Trophoblast cell (in vitro differentiated cells and primary cell): Measurements from ENCODE around the gene PRSS50.

Experiments used
- DNase-seq, 2 donors: peaks; one replicate each; pipeline ENCODE4 v3.0.0-alpha.2; 2016
- H2AFZ ChIP-seq: 2 replicates; pipeline ENCODE4 v1.6.1; 2013; ENCODE audit warnings: low read length, moderate library complexity, mild to moderate bottlenecking; ENCODE audit not compliant: insufficient read depth, poor library complexity
- H2AK5ac ChIP-seq: 2 replicates; pipeline ENCODE4 v1.6.1; 2013; ENCODE audit warnings: mild to moderate bottlenecking, low read length
- H2BK120ac ChIP-seq: 2 replicates; pipeline ENCODE4 v1.6.1; 2013; ENCODE audit warnings: low read length, mild to moderate bottlenecking, moderate library complexity; ENCODE audit not compliant: insufficient read depth, poor library complexity
- H2BK12ac ChIP-seq: 2 replicates; pipeline ENCODE4 v1.6.1; 2013; ENCODE audit warnings: mild to moderate bottlenecking, low read length, moderate library complexity
- H2BK5ac ChIP-seq: 2 replicates; pipeline ENCODE4 v1.6.1; 2013; ENCODE audit warnings: low read length, low read depth, moderate library complexity, mild to moderate bottlenecking; ENCODE audit not compliant: poor library complexity
- H3K14ac ChIP-seq: 2 replicates; pipeline ENCODE4 v1.6.1; 2013; ENCODE audit warnings: mild to moderate bottlenecking, low read length
- H3K18ac ChIP-seq: 2 replicates; pipeline ENCODE4 v1.6.1; 2013; ENCODE audit warnings: mild to moderate bottlenecking, low read length
- H3K23ac ChIP-seq: 2 replicates; pipeline ENCODE4 v1.6.1; 2013; ENCODE audit warnings: low read length
- H3K27ac ChIP-seq: 2 replicates; pipeline ENCODE4 v1.5.1; 2013; ENCODE audit warnings: low read depth, mild to moderate bottlenecking, inconsistent platforms, low read length, moderate library complexity
- H3K27me3 ChIP-seq: 2 replicates; pipeline ENCODE4 v1.6.1; 2013; ENCODE audit warnings: inconsistent platforms, mild to moderate bottlenecking, low read length, moderate library complexity; ENCODE audit not compliant: insufficient read depth
- H3K36me3 ChIP-seq, 2 experiments: 1 replicate in 1 of 2; 2 replicates in 1 of 2; pipeline ENCODE4 v1.6.1; 2013; ENCODE audit warnings: low read length in 2 of 2, mild to moderate bottlenecking in 2 of 2, moderate library complexity in 1 of 2; ENCODE audit not compliant: insufficient read depth in 2 of 2, control insufficient read depth in 1 of 2
- H3K4ac ChIP-seq: 2 replicates; pipeline ENCODE4 v1.6.1; 2013; ENCODE audit warnings: low read depth, mild to moderate bottlenecking, low read length, moderate library complexity
- H3K4me1 ChIP-seq, 2 experiments: 1 replicate in 1 of 2; 2 replicates in 1 of 2; pipeline ENCODE4 v1.6.1; 2013; ENCODE audit warnings: low read length in 2 of 2, mild to moderate bottlenecking in 2 of 2, moderate library complexity in 1 of 2; ENCODE audit not compliant: insufficient read depth in 2 of 2, control insufficient read depth in 1 of 2
- H3K4me2 ChIP-seq: 2 replicates; pipeline ENCODE4 v1.6.1; 2013; ENCODE audit warnings: inconsistent platforms, mild to moderate bottlenecking, low read length, moderate library complexity
- H3K4me3 ChIP-seq: 2 replicates; pipeline ENCODE4 v1.5.1; 2013; ENCODE audit warnings: mild to moderate bottlenecking, low read depth, low read length, inconsistent platforms
- H3K79me1 ChIP-seq: one replicate; pipeline ENCODE4 v1.6.1; 2013; ENCODE audit warnings: low read length
- H3K79me2 ChIP-seq: 2 replicates; pipeline ENCODE4 v1.6.1; 2013; ENCODE audit warnings: low read length, mild to moderate bottlenecking; ENCODE audit not compliant: control insufficient read depth, insufficient read depth, poor library complexity
- H3K9ac ChIP-seq: 2 replicates; pipeline ENCODE4 v1.6.1; 2013; ENCODE audit warnings: mild to moderate bottlenecking, low read length
- H3K9me3 ChIP-seq: 2 replicates; pipeline ENCODE4 v1.6.1; 2013; ENCODE audit warnings: low read depth, mild to moderate bottlenecking, control low read depth, inconsistent platforms, low read length; ENCODE audit not compliant: insufficient read depth
- H4K12ac ChIP-seq: 2 replicates; pipeline ENCODE4 v1.6.1; 2013; ENCODE audit warnings: low read depth, mild to moderate bottlenecking, low read length, moderate library complexity
- H4K8ac ChIP-seq: 2 replicates; pipeline ENCODE4 v1.6.1; 2013; ENCODE audit warnings: low read depth, mild to moderate bottlenecking, low read length, moderate library complexity
- H4K91ac ChIP-seq: one replicate; pipeline ENCODE4 v1.6.1; 2013; ENCODE audit warnings: low read depth, mild to moderate bottlenecking, low read length, moderate library complexity
- WGBS: extraction: QIAGEN DNeasy Blood & Tissue Kit; methylation state at CpG from one replicate; pipeline ENCODE4 v1.1.7; 2013; ENCODE audit warnings: missing lambda C conversion rate; ENCODE audit not compliant: insufficient read length, insufficient coverage; ENCODE audit errors: extremely low coverage; 5-methylcytosine and 5-hydroxymethylcytosine counted together

The PRSS50 gene

DNA sequence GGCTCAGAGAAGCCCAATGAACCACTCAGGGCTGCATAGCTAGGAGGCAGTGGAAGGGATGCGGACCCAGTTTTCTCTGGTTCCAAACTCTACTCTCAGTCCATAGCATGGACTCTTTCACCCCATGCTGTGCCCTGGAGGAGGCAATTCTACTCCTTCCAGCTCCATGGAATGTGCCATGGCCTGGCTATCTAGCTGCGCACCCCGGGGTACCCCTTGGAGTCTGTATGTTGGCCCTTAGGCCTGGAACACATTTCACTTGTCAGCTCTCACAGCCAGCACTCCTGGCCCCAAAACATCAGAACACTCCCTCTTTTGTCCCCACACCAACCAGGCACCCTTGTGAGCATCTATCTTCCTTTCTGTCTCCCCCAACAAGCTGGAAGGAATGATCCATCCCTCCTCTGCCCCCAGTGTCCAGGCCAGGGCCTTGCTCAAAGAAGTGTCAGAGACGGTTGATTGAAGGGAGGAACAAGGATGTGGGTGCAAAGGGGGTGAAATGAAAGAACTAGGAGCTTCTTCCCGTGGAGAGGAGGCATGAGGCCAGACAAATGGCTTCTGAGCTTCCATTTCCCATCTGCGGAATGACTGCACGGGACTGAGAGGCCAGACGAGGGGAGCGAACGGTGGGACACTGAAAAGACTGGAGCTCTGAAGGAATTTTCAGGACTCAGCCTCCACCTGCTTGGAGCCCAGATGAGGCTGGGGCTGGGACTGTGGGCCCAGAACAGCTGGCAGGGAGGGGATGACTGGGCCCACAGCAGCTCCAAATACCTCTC is 2.8 kb downstream of the PRSS50 start:
- Histone ChIP-seq H2BK5ac (no peak overlapping the region), H4K8ac (no peak overlapping the region), H3K4ac (no peak overlapping the region), H3K9me3 (peaks cover 4% of the 10 kb centered on the region), H3K9ac (no peak overlapping the region), H3K79me2 (no peaks in the 10 kb centered on the region), H4K12ac (no peak overlapping the region), H3K4me1 (peaks cover 8 to 9% of the 10 kb centered on the region in 2 experiments), H3K27ac (no peak overlapping the region), H3K36me3 (no peaks in the 10 kb centered on the region), H3K79me1 (no peaks in the 10 kb centered on the region), H2BK120ac (no peak overlapping the region), H3K23ac (no peak overlapping the region), H3K27me3 (no peaks in the 10 kb centered on the region), H2AFZ (no peak overlapping the region), H3K4me3 (no peak overlapping the region), H3K14ac (no peak overlapping the region), H2AK5ac (no peak overlapping the region), H3K18ac (no peak overlapping the region), H3K4me2 (no peak overlapping the region), H4K91ac (no peak overlapping the region), H2BK12ac (no peak overlapping the region)
- no peak for DNase-seq
- no CpG with 5 or more reads among the region's 10 CpGs for WGBS

GRCh38 chr3:46713898-46714552 is 3.6 kb downstream of the PRSS50 start:
- Histone ChIP-seq H4K8ac (no peak overlapping the region), H2BK5ac (no peak overlapping the region), H4K12ac (no peak overlapping the region), H3K23ac (no peak overlapping the region), H2AK5ac (no peak overlapping the region), H3K4me2 (no peak overlapping the region), H2BK120ac (no peak overlapping the region), H3K14ac (no peak overlapping the region), H3K9ac (no peak overlapping the region), H3K4me3 (peak overlapping the region; percentile 7), H3K27ac (no peak overlapping the region), H3K27me3 (no peaks in the 10 kb centered on the region), H3K79me2 (no peaks in the 10 kb centered on the region), H2AFZ (no peak overlapping the region), H3K18ac (no peak overlapping the region), H3K4me1 (peaks cover 8 to 9% of the 10 kb centered on the region in 2 experiments), H3K36me3 (no peaks in the 10 kb centered on the region), H3K9me3 (peaks cover 7% of the 10 kb centered on the region), H4K91ac (no peak overlapping the region), H3K79me1 (no peaks in the 10 kb centered on the region), H2BK12ac (no peak overlapping the region), H3K4ac (no peak overlapping the region)
- WGBS = no CpG with 5 or more reads among the region's 22 CpGs
- no peak for DNase-seq

DNA sequence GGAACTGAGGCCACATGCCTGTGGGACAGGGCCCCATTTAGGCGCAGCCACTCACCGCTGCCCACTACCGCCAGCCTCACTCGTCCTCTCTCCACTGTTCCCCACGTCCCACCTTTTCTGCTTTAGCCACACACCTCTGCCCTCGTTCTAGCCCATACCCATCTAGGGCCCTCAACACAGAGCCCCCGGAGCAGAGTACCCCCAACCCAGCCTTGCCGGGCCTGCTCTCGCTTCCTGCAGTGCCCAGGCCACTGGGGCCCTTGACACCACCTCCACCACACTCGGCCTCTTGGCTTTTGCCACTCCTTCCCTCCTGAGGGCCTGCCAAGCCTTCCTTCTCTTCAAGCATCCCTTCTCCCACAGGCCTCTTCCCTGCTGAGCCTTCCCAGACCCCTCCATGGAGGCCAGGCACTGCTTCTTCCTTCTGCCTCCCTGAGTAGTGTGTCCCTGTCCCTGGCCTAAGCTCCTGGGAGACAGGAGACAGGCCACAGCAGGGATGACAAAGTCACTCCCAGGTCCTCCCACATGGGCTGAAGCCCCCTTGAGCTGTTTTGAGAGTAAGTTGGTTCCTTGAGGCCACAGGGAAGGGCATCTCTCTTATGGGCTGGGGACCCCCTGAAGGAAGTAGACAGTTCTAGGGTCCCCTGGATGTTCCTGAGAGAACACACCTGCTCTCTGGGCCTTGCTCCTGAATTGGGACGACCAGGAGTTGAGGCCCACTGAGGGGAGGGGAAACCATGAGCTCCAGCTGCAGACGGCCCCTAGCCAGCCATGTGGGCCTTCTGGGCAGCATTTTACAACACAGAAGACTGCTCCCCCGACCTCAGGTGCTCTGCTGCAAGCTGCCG is 4.4 kb downstream of the PRSS50 start:
- no CpG with 5 or more reads among the region's 14 CpGs for WGBS
- Histone ChIP-seq H3K4me1 (peaks cover 9 to 10% of the 10 kb centered on the region in 2 experiments), H3K79me2 (no peaks in the 10 kb centered on the region), H3K14ac (no peak overlapping the region), H2BK5ac (no peak overlapping the region), H3K9me3 (peaks cover 7% of the 10 kb centered on the region), H3K4ac (no peak overlapping the region), H3K18ac (no peak overlapping the region), H3K27ac (no peak overlapping the region), H3K4me3 (no peak overlapping the region), H3K23ac (no peak overlapping the region), H3K79me1 (no peaks in the 10 kb centered on the region), H4K91ac (no peak overlapping the region), H3K27me3 (no peaks in the 10 kb centered on the region), H2BK120ac (no peak overlapping the region), H2BK12ac (no peak overlapping the region), H3K9ac (no peak overlapping the region), H4K8ac (no peak overlapping the region), H2AFZ (no peak overlapping the region), H3K4me2 (no peak overlapping the region), H2AK5ac (no peak overlapping the region), H3K36me3 (no peaks in the 10 kb centered on the region), H4K12ac (no peak overlapping the region)
- DNase-seq = no peak

GRCh38 chr3:46712191-46713049 is 5.2 kb downstream of the PRSS50 start:
- peaks cover 7% of the 10 kb centered on the region for H3K9me3 ChIP-seq
- H3K4me2 ChIP-seq = no peak overlapping the region
- no peak overlapping the region for H4K91ac ChIP-seq
- H3K4ac ChIP-seq = no peak overlapping the region
- H2BK120ac ChIP-seq = no peak overlapping the region
- no peaks in the 10 kb centered on the region for H3K79me2 ChIP-seq
- no peak for DNase-seq
- no peaks in the 10 kb centered on the region for H3K27me3 ChIP-seq
- H4K12ac ChIP-seq = no peak overlapping the region
- H4K8ac ChIP-seq = no peak overlapping the region
- no CpG with 5 or more reads among the region's 13 CpGs for WGBS
- no peak overlapping the region for H2AFZ ChIP-seq
- no peaks in the 10 kb centered on the region for H3K36me3 ChIP-seq
- H3K79me1 ChIP-seq = no peaks in the 10 kb centered on the region
- no peak overlapping the region for H3K4me3 ChIP-seq
- no peak overlapping the region for H3K23ac ChIP-seq
- H2BK5ac ChIP-seq = no peak overlapping the region
- H3K14ac ChIP-seq = no peak overlapping the region
- H2AK5ac ChIP-seq = no peak overlapping the region
- peak overlapping the region; percentile 38 for H2BK12ac ChIP-seq
- no peak overlapping the region for H3K18ac ChIP-seq
- no peak overlapping the region for H3K27ac ChIP-seq
- H3K9ac ChIP-seq = no peak overlapping the region
- peaks cover 9 to 11% of the 10 kb centered on the region in 2 experiments for H3K4me1 ChIP-seq
